HG02571 (cell line): Measurements from ENCODE around the gene GOLGA6L7.
"Not testable (repeated sequence)": the region's sequence is repeated elsewhere in the genome, so short reads cannot be mapped to it uniquely, and the experiment has no call there.

Source experiments
- ATAC-seq: cut with Tn5 transposase; IDR thresholded peaks from one replicate; pipeline ENCODE4 v1.9.1; 2021; ENCODE audit warnings: mild to moderate bottlenecking, moderate library complexity; ENCODE audit not compliant: unreplicated experiment

The GOLGA6L7 gene

GRCh38 chr15:28844147-28844546, 4.3 kb downstream of the GOLGA6L7 start:
- ATAC-seq = not testable (repeated sequence)

- ATAC-seq = not testable (repeated sequence)
Measured at GRCh38 chr15:28843520-28843919, 4.9 kb downstream of the GOLGA6L7 start.

GRCh38 chr15:28842210-28842609, 6.2 kb downstream of the GOLGA6L7 start:
- not testable (repeated sequence) for ATAC-seq

GRCh38 chr15:28840285-28840684, 8.2 kb downstream of the GOLGA6L7 start:
- not testable (repeated sequence) for ATAC-seq

- not testable (repeated sequence) for ATAC-seq
Measured at GRCh38 chr15:28834957-28835585, 13.4 kb downstream of the GOLGA6L7 start.

- not testable (repeated sequence) for ATAC-seq
Measured at GRCh38 chr15:28831897-28832587, 16.4 kb downstream of the GOLGA6L7 start.

GRCh38 chr15:28821420-28821819, 27.0 kb downstream of the GOLGA6L7 start:
- ATAC-seq = not testable (repeated sequence)

- ATAC-seq = not testable (repeated sequence)
Measured at GRCh38 chr15:28819930-28820295, 28.5 kb downstream of the GOLGA6L7 start.

- not testable (repeated sequence) for ATAC-seq
Measured at GRCh38 chr15:28819019-28819929, 29.2 kb downstream of the GOLGA6L7 start.

GRCh38 chr15:28818168-28818567, 30.3 kb downstream of the GOLGA6L7 start:
- not testable (repeated sequence) for ATAC-seq

GRCh38 chr15:28814059-28814458, 34.4 kb downstream of the GOLGA6L7 start:
- ATAC-seq = not testable (repeated sequence)

GRCh38 chr15:28813392-28813791, 35.1 kb downstream of the GOLGA6L7 start:
- ATAC-seq = not testable (repeated sequence)

- not testable (repeated sequence) for ATAC-seq
Measured at GRCh38 chr15:28811852-28812550, 36.4 kb downstream of the GOLGA6L7 start.

- ATAC-seq = not testable (repeated sequence)
Measured at GRCh38 chr15:28810444-28810843, 38.0 kb downstream of the GOLGA6L7 start.

GRCh38 chr15:28808136-28808535, 40.3 kb downstream of the GOLGA6L7 start:
- not testable (repeated sequence) for ATAC-seq

GRCh38 chr15:28800366-28800765, 48.1 kb downstream of the GOLGA6L7 start:
- not testable (repeated sequence) for ATAC-seq

GRCh38 chr15:28798234-28798633, 50.2 kb downstream of the GOLGA6L7 start:
- not testable (repeated sequence) for ATAC-seq

GRCh38 chr15:28794231-28794630, 54.2 kb downstream of the GOLGA6L7 start:
- ATAC-seq = not testable (repeated sequence)
